RCC 7860 (cell line): ENCODE data around the gene PLPP6.

Experiments
- DNase-seq: peaks from one replicate; pipeline ENCODE4 v3.0.0-alpha.2; 2015; ENCODE audit warnings: low spot score
- FAIRE-seq: peaks from 2 replicates; lab custom pipeline; 2012; peaks lifted over from hg19 to GRCh38; lab: Jason Lieb, UNC

PLPP6 gene

GRCh38 chr9:4690144-4690543 is 28.1 kb downstream of the PLPP6 start:
- DNase-seq (no peak), FAIRE-seq (no peak)

GRCh38 chr9:4691795-4692194 is 29.7 kb downstream of the PLPP6 start:
- no peak for FAIRE-seq
- no peak for DNase-seq

GRCh38 chr9:4700091-4700490 is 38.0 kb downstream of the PLPP6 start:
- FAIRE-seq (no peak), DNase-seq (no peak)

GRCh38 chr9:4700932-4701331 is 38.8 kb downstream of the PLPP6 start:
- no peak for FAIRE-seq

GRCh38 chr9:4701526-4701925 is 39.4 kb downstream of the PLPP6 start:
- FAIRE-seq (no peak), DNase-seq (no peak)

More at GRCh38 chr9:4700932-4701331, 38.8 kb downstream of the PLPP6 start:
- no peak for DNase-seq

- FAIRE-seq (peak; percentile 46), DNase-seq (no peak)
Measured at GRCh38 chr9:4704129-4704528, 42.0 kb downstream of the PLPP6 start.

- FAIRE-seq (no peak), DNase-seq (no peak)
Measured at GRCh38 chr9:4706021-4706420, 43.9 kb downstream of the PLPP6 start.

- FAIRE-seq = no peak
- DNase-seq = no peak
Measured at GRCh38 chr9:4706971-4707622, 45.0 kb downstream of the PLPP6 start.

- FAIRE-seq (no peak), DNase-seq (no peak)
Measured at GRCh38 chr9:4709380-4709779, 47.3 kb downstream of the PLPP6 start.

- no peak for FAIRE-seq
Measured at GRCh38 chr9:4713849-4714248, 51.8 kb downstream of the PLPP6 start.

GRCh38 chr9:4714266-4715016 is 52.3 kb downstream of the PLPP6 start:
- DNase-seq (no peak), FAIRE-seq (no peak)

More at GRCh38 chr9:4713849-4714248, 51.8 kb downstream of the PLPP6 start:
- no peak for DNase-seq
